Islet precursor cell (in vitro differentiated cells): Measurements from ENCODE around the gene GKAP1.
"Not testable (repeated sequence)": the region's sequence is repeated elsewhere in the genome, so short reads cannot be mapped to it uniquely, and the experiment has no call there.

Experiments
- DNase-seq: peaks from one replicate; pipeline ENCODE4 v3.0.0-alpha.2; 2018

GKAP1 gene

GRCh38 chr9:83728591-83729368, 88.8 kb downstream of the GKAP1 start:
- DNase-seq, result not testable (repeated sequence)

GRCh38 chr9:83724436-83724835, 93.1 kb downstream of the GKAP1 start:
- no peak for DNase-seq

GRCh38 chr9:83722726-83723495, 94.7 kb downstream of the GKAP1 start:
- DNase-seq, result no peak

- no peak for DNase-seq
Observed at GRCh38 chr9:83721509-83721908, 96.1 kb downstream of the GKAP1 start.

- DNase-seq, result no peak
Observed at GRCh38 chr9:83715794-83716193, 101.8 kb downstream of the GKAP1 start.

GRCh38 chr9:83715221-83715620, 102.3 kb downstream of the GKAP1 start:
- DNase-seq, result no peak

- no peak for DNase-seq
Observed at GRCh38 chr9:83714329-83714728, 103.2 kb downstream of the GKAP1 start.

- DNase-seq, result peak; percentile 72
Observed at GRCh38 chr9:83708515-83709158, 108.9 kb downstream of the GKAP1 start.

GRCh38 chr9:83707768-83708514, 109.6 kb downstream of the GKAP1 start, which contains the start of gene UBQLN1:
Gene UBQLN1 (minus strand): TSS chr9:83707958. CDS start chr9:83707679, 279 bp downstream.
- DNase-seq, result peak; percentile 92

- peak; percentile 90 for DNase-seq
Observed at GRCh38 chr9:83707518-83707767, 110.1 kb downstream of the GKAP1 start.

- DNase-seq, result peak; percentile 90
Observed at GRCh38 chr9:83706676-83707517, 110.7 kb downstream of the GKAP1 start.

GRCh38 chr9:83705219-83705651, 112.3 kb downstream of the GKAP1 start:
- not testable (repeated sequence) for DNase-seq

GRCh38 chr9:83701769-83702168, 115.8 kb downstream of the GKAP1 start:
- DNase-seq, result no peak

- no peak for DNase-seq
Observed at GRCh38 chr9:83701286-83701685, 116.3 kb downstream of the GKAP1 start.

- no peak for DNase-seq
Observed at GRCh38 chr9:83699615-83700014, 118.0 kb downstream of the GKAP1 start.

- no peak for DNase-seq
Observed at GRCh38 chr9:83698976-83699585, 118.5 kb downstream of the GKAP1 start.

- DNase-seq, result no peak
Observed at GRCh38 chr9:83691492-83691891, 126.1 kb downstream of the GKAP1 start.
